Measurements from ENCODE around the gene TMPRSS9. TPM values are rescaled to one million over a fixed set of nuclear protein-coding genes. Genes with fewer than 3 reads are reported as not detected.

The TMPRSS9 gene
- total and polyA plus RNA-seq, 2 of the 13 experiments (the other 11 are each of a cell fraction or from before 2014, with no cell fraction given) = 2.5 to 5.2 TPM

- TF ChIP-seq IRF9 (CRISPR knock-in tag; IDR thresholded peaks at IDR 0.05; ENCODE audit: borderline replicate concordance) = no peak; the same call in 1 of the 2 replicates
- TF ChIP-seq ZNF83 (CRISPR knock-in tag; IDR thresholded peaks at IDR 0.05; ENCODE audit: borderline replicate concordance) = no peak
- no peak for TF ChIP-seq NFYC (CRISPR knock-in tag; IDR thresholded peaks at IDR 0.05)
- no peak for TF ChIP-seq ZSCAN30 (CRISPR knock-in tag; IDR thresholded peaks at IDR 0.05)
- no peak for TF ChIP-seq MXD1 (CRISPR knock-in tag; IDR thresholded peaks at IDR 0.05)
- TF ChIP-seq, protein P1, sequence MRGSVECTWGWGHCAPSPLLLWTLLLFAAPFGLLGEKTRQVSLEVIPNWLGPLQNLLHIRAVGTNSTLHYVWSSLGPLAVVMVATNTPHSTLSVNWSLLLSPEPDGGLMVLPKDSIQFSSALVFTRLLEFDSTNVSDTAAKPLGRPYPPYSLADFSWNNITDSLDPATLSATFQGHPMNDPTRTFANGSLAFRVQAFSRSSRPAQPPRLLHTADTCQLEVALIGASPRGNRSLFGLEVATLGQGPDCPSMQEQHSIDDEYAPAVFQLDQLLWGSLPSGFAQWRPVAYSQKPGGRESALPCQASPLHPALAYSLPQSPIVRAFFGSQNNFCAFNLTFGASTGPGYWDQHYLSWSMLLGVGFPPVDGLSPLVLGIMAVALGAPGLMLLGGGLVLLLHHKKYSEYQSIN (CRISPR knock-in tag; IDR thresholded peaks at IDR 0.05; ENCODE audit: borderline replicate concordance) = no peak
- TF ChIP-seq, protein P2, sequence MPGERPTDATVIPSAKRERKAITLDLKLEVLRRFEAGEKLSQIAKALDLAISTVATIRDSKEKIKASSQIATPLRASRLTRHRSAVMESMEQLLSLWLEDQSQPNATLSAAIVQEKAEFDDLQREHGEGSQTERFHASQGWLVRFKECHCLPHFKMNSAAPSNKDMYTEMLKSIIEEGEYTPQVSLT (CRISPR knock-in tag; IDR thresholded peaks at IDR 0.05; ENCODE audit: borderline replicate concordance, low read depth) = no peak; the same call in 1 of the 2 replicates
- no peak for TF ChIP-seq KDM1A (CRISPR knock-in tag; IDR thresholded peaks at IDR 0.05)
- no peak for TF ChIP-seq POLR2A (IDR thresholded peaks at IDR 0.05; ENCODE audit: insufficient read depth in 1 of 2, low read depth in 2 of 2, low read length in 2 of 2)
- no peak for TF ChIP-seq PHF20 (CRISPR knock-in tag; IDR thresholded peaks at IDR 0.05)
- peak; percentile 26; the same call in 1 of the 2 replicates for TF ChIP-seq GMEB1 (CRISPR knock-in tag; IDR thresholded peaks at IDR 0.05; ENCODE audit: borderline replicate concordance)
- TF ChIP-seq, protein P3, sequence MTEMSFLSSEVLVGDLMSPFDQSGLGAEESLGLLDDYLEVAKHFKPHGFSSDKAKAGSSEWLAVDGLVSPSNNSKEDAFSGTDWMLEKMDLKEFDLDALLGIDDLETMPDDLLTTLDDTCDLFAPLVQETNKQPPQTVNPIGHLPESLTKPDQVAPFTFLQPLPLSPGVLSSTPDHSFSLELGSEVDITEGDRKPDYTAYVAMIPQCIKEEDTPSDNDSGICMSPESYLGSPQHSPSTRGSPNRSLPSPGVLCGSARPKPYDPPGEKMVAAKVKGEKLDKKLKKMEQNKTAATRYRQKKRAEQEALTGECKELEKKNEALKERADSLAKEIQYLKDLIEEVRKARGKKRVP (CRISPR knock-in tag; IDR thresholded peaks at IDR 0.05) = no peak
- no peak for TF ChIP-seq NR1H2 (CRISPR knock-in tag; IDR thresholded peaks at IDR 0.05; ENCODE audit: borderline replicate concordance, low read depth)
- TF ChIP-seq, protein P4, sequence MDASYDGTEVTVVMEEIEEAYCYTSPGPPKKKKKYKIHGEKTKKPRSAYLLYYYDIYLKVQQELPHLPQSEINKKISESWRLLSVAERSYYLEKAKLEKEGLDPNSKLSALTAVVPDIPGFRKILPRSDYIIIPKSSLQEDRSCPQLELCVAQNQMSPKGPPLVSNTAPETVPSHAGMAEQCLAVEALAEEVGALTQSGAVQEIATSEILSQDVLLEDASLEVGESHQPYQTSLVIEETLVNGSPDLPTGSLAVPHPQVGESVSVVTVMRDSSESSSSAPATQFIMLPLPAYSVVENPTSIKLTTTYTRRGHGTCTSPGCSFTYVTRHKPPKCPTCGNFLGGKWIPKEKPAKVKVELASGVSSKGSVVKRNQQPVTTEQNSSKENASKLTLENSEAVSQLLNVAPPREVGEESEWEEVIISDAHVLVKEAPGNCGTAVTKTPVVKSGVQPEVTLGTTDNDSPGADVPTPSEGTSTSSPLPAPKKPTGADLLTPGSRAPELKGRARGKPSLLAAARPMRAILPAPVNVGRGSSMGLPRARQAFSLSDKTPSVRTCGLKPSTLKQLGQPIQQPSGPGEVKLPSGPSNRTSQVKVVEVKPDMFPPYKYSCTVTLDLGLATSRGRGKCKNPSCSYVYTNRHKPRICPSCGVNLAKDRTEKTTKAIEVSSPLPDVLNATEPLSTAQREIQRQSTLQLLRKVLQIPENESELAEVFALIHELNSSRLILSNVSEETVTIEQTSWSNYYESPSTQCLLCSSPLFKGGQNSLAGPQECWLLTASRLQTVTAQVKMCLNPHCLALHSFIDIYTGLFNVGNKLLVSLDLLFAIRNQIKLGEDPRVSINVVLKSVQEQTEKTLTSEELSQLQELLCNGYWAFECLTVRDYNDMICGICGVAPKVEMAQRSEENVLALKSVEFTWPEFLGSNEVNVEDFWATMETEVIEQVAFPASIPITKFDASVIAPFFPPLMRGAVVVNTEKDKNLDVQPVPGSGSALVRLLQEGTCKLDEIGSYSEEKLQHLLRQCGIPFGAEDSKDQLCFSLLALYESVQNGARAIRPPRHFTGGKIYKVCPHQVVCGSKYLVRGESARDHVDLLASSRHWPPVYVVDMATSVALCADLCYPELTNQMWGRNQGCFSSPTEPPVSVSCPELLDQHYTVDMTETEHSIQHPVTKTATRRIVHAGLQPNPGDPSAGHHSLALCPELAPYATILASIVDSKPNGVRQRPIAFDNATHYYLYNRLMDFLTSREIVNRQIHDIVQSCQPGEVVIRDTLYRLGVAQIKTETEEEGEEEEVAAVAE (CRISPR knock-in tag; IDR thresholded peaks at IDR 0.05; ENCODE audit: borderline replicate concordance) = 0 out of 2 replicates have a peak, but pooled peaks have one; percentile 43
- 0 out of 2 replicates have a peak, but pooled peaks have one; percentile 33 for TF ChIP-seq RCOR2 (CRISPR knock-in tag; IDR thresholded peaks at IDR 0.05)
- no peak; the same call in 1 of the 2 replicates for TF ChIP-seq NCOA2 (CRISPR knock-in tag; IDR thresholded peaks at IDR 0.05)
- no peak for TF ChIP-seq ZNF629 (CRISPR knock-in tag; conservative IDR thresholded peaks at IDR 0.05)
Measured at GRCh38 chr19:2315818-2316353, 44.2 kb upstream of the TMPRSS9 start (continued).
